Gastroesophageal sphincter (tissue), 4 donors: ENCODE data around the gene C17orf50. TPM values are rescaled to one million over a fixed set of nuclear protein-coding genes. Genes with fewer than 3 reads are reported as not detected.

Source experiments
- ATAC-seq: fragments of 150-250 bp; one replicate; pipeline ENCODE4 v1.9.1; 2016; ENCODE audit warnings: mild to moderate bottlenecking, moderate library complexity
- H3K27ac ChIP-seq, 4 donors: fragments of 200-600 bp; sonication (generic) in 3 of 4; 1 replicate in 3 of 4; 2 replicates in 1 of 4; pipeline ENCODE4 v1.5.1; 2016 to 2019
- H3K27me3 ChIP-seq: fragments of 200-600 bp; sonication (generic); one replicate; pipeline ENCODE4 v1.5.1; 2019
- H3K36me3 ChIP-seq, 2 donors: fragments of 200-600 bp; sonication (generic); one replicate each; pipeline ENCODE4 v1.5.1; 2019; ENCODE audit warnings: control low read depth in 1 of 2
- H3K4me1 ChIP-seq, 3 donors: fragments of 200-600 bp; sonication (generic); 1 replicate in 2 of 3; 2 replicates in 1 of 3; pipeline ENCODE4 v1.5.1; 2016 to 2019; ENCODE audit warnings: control low read depth in 2 of 3
- H3K4me3 ChIP-seq, 2 donors: fragments of 200-600 bp; sonication (generic); one replicate each; pipeline ENCODE4 v1.5.1; 2019; ENCODE audit warnings: mild to moderate bottlenecking in 1 of 2, moderate library complexity in 1 of 2
- H3K9me3 ChIP-seq, 3 donors: fragments of 200-600 bp; sonication (generic); one replicate each; pipeline ENCODE4 v1.5.1; 2017 to 2019; ENCODE audit warnings: control low read depth in 2 of 3
- EP300 ChIP-seq: sonication (generic); formaldehyde crosslinking; IDR thresholded peaks from one replicate; pipeline ENCODE4 v1.6.1; 2017; ENCODE audit warnings: antibody characterized with exemption, mild to moderate bottlenecking
- POLR2A ChIP-seq, 2 donors: fragments of 450-650 bp; IDR thresholded peaks; one replicate each; pipeline ENCODE4 v1.6.1; 2017; ENCODE audit warnings: antibody characterized with exemption in 2 of 2, mild to moderate bottlenecking in 2 of 2, moderate library complexity in 1 of 2
- POLR2AphosphoS5 ChIP-seq: sonication (generic); formaldehyde crosslinking; IDR thresholded peaks from one replicate; pipeline ENCODE4 v1.6.1; 2017; ENCODE audit warnings: antibody characterized with exemption
- WGBS, 2 donors: methylation state at CpG; one replicate each; pipeline ENCODE4 v1.1.5; 2018; ENCODE audit warnings: low coverage in 1 of 2; 5-methylcytosine and 5-hydroxymethylcytosine counted together
- total RNA-seq, 4 donors: library from RNA; depleted of rRNA; stranded (reverse); fragments of >200 nt; gene quantifications; one replicate each; pipeline ENCODE4 v1.1.0, GENCODE V29; 2016
- TF ChIP-seq, protein P1 (sequence below), 4 experiments: fragments of 200-600 bp in 2 of 4; fragments of 450-650 bp in 2 of 4; sonication (generic) in 1 of 4; IDR thresholded peaks; one replicate each; pipeline ENCODE4 v1.5.1; 2017 to 2019; ENCODE audit warnings: antibody characterized with exemption in 4 of 4, mild to moderate bottlenecking in 2 of 4, moderate library complexity in 2 of 4

The C17orf50 gene
- total RNA-seq, 4 donors from 2014 or later = not detected

GRCh38 chr17:35729405-35729833, 31.3 kb upstream of the C17orf50 start:
- Histone ChIP-seq H3K9me3 (no peaks in the 10 kb centered on the region), H3K4me1 (peaks cover 10 to 66% (median 24%) of the 10 kb centered on the region in 3 donors), H3K36me3 (peaks cover 0 to 28% of the 10 kb centered on the region in 2 donors), H3K4me3 (no peak overlapping the region), H3K27ac (no peak overlapping the region), H3K27me3 (no peaks in the 10 kb centered on the region)
- no peak for TF ChIP-seq POLR2AphosphoS5
- TF ChIP-seq, protein P1, sequence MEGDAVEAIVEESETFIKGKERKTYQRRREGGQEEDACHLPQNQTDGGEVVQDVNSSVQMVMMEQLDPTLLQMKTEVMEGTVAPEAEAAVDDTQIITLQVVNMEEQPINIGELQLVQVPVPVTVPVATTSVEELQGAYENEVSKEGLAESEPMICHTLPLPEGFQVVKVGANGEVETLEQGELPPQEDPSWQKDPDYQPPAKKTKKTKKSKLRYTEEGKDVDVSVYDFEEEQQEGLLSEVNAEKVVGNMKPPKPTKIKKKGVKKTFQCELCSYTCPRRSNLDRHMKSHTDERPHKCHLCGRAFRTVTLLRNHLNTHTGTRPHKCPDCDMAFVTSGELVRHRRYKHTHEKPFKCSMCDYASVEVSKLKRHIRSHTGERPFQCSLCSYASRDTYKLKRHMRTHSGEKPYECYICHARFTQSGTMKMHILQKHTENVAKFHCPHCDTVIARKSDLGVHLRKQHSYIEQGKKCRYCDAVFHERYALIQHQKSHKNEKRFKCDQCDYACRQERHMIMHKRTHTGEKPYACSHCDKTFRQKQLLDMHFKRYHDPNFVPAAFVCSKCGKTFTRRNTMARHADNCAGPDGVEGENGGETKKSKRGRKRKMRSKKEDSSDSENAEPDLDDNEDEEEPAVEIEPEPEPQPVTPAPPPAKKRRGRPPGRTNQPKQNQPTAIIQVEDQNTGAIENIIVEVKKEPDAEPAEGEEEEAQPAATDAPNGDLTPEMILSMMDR (IDR thresholded peaks at IDR 0.05) = no peak
- no peak for TF ChIP-seq EP300
- TF ChIP-seq POLR2A (IDR thresholded peaks at IDR 0.05) = no peak
- 82 to 88% methylated on average over 3 to 4 of the region's 4 CpGs for WGBS, 2 donors
- no peak for ATAC-seq

- TF ChIP-seq, protein P1 (IDR thresholded peaks at IDR 0.05) = no peak
- no peak for TF ChIP-seq EP300
- no peak for TF ChIP-seq POLR2AphosphoS5
- TF ChIP-seq POLR2A (IDR thresholded peaks at IDR 0.05) = no peak
- Histone ChIP-seq H3K36me3 (peaks cover 0 to 17% of the 10 kb centered on the region in 2 donors), H3K4me3 (no peak overlapping the region), H3K9me3 (no peaks in the 10 kb centered on the region), H3K27me3 (no peaks in the 10 kb centered on the region), H3K4me1 (peaks cover 10 to 62% (median 22%) of the 10 kb centered on the region in 3 donors), H3K27ac (no peak overlapping the region)
- ATAC-seq = no peak
- 79 to 88% methylated on average over 6 to 10 of the region's 10 CpGs for WGBS, 2 donors
Measured at GRCh38 chr17:35730400-35731005, 30.2 kb upstream of the C17orf50 start.

GRCh38 chr17:35731239-35731916, 29.3 kb upstream of the C17orf50 start, which contains the start of gene RASL10B:
Gene RASL10B (plus strand): TSS chr17:35731639. CDS start chr17:35735185, 3,546 bp downstream.
- ATAC-seq = peak; percentile 80
- WGBS, 2 donors = 10% methylated on average over 2 of the region's 44 CpGs; no CpG with 5 or more reads in 1 of the 2 donors
- Histone ChIP-seq H3K27ac (peak within 1 kb of the TSS; percentile 4 to 75 (median 62)), H3K4me3 (peak within 1 kb of the TSS; percentile 86 to 87), H3K4me1 (peaks cover 10 to 53% (median 18%) of the 10 kb centered on the region in 3 donors), H3K9me3 (no peaks in the 10 kb centered on the region), H3K27me3 (no peaks in the 10 kb centered on the region), H3K36me3 (peaks cover 0 to 8% of the 10 kb centered on the region in 2 donors)
- TF ChIP-seq POLR2AphosphoS5 = no peak
- TF ChIP-seq POLR2A (IDR thresholded peaks at IDR 0.05) = no peak
- TF ChIP-seq EP300 = no peak

- 40 to 41% methylated on average over 4 to 11 of the region's 47 CpGs for WGBS, 2 donors
- Histone ChIP-seq H3K27me3 (no peaks in the 10 kb centered on the region), H3K36me3 (peaks cover 0 to under 1% of the 10 kb centered on the region in 2 donors), H3K27ac (peak overlapping the region; percentile 4 to 75 (median 62)), H3K4me1 (peaks cover 2 to 45% (median 11%) of the 10 kb centered on the region in 3 donors), H3K4me3 (peak overlapping the region; percentile 86 to 87), H3K9me3 (no peaks in the 10 kb centered on the region)
- ATAC-seq = peak; percentile 27
- no peak for TF ChIP-seq POLR2AphosphoS5
- TF ChIP-seq, protein P1 (IDR thresholded peaks at IDR 0.05) = no peak
Measured at GRCh38 chr17:35731917-35732805, 28.5 kb upstream of the C17orf50 start.

- Histone ChIP-seq H3K27ac (no peak overlapping the region), H3K4me1 (peaks cover 2 to 39% (median 11%) of the 10 kb centered on the region in 3 donors), H3K9me3 (no peaks in the 10 kb centered on the region), H3K4me3 (peak overlapping the region; percentile 86 to 87), H3K27me3 (no peaks in the 10 kb centered on the region), H3K36me3 (no peaks in the 10 kb centered on the region)
- no peak for ATAC-seq
- TF ChIP-seq POLR2A (IDR thresholded peaks at IDR 0.05) (no peak), EP300 (no peak), POLR2AphosphoS5 (no peak)
- TF ChIP-seq, protein P1 (IDR thresholded peaks at IDR 0.05) = no peak
- WGBS, 2 donors = 86% methylated on average over 1 of the region's 1 CpG; no CpG with 5 or more reads in 1 of the 2 donors
Measured at GRCh38 chr17:35732806-35733136, 27.9 kb upstream of the C17orf50 start.
